ENCODE measurements around the gene MN1.
A peak's percentile ranks its signal among the peaks of the same experiment; 100 is the strongest.

MN1 gene

GRCh38 chr22:27755521-27756211, 45.9 kb downstream of the MN1 start:
- H3K4me3 ChIP-seq (ENCODE audit: low read length), result no peak overlapping the region
- no peak for DNase-seq (ENCODE audit: low read depth)
- no peak for TF ChIP-seq CTCF (IDR thresholded peaks at IDR 0.05; ENCODE audit: insufficient read depth, low read depth, low read length, missing control alignments)

- TF ChIP-seq CTCF (IDR thresholded peaks at IDR 0.05; ENCODE audit: insufficient read depth, low read depth, low read length, missing control alignments), result no peak
Measured at GRCh38 chr22:27754888-27755480, 46.6 kb downstream of the MN1 start.

GRCh38 chr22:27754247-27754887, 47.2 kb downstream of the MN1 start:
- DNase-seq (ENCODE audit: low read depth), result peak; percentile 96
- TF ChIP-seq CTCF (IDR thresholded peaks at IDR 0.05; ENCODE audit: insufficient read depth, low read depth, low read length, missing control alignments), result no peak
- H3K4me3 ChIP-seq (ENCODE audit: low read length), result no peak overlapping the region

More at GRCh38 chr22:27754888-27755480, 46.6 kb downstream of the MN1 start:
- H3K4me3 ChIP-seq (ENCODE audit: low read length), result no peak overlapping the region
- no peak for DNase-seq (ENCODE audit: low read depth)

- DNase-seq (ENCODE audit: low read depth), result peak; percentile 98
- no peak for TF ChIP-seq CTCF (IDR thresholded peaks at IDR 0.05; ENCODE audit: insufficient read depth, low read depth, low read length, missing control alignments)
- no peak overlapping the region for H3K4me3 ChIP-seq (ENCODE audit: low read length)
Measured at GRCh38 chr22:27752771-27753170, 48.8 kb downstream of the MN1 start.

GRCh38 chr22:27752141-27752540, 49.4 kb downstream of the MN1 start:
- no peak overlapping the region for H3K4me3 ChIP-seq (ENCODE audit: low read length)

More at GRCh38 chr22:27752141-27752540, 49.4 kb downstream of the MN1 start:
- TF ChIP-seq CTCF (IDR thresholded peaks at IDR 0.05; ENCODE audit: insufficient read depth, low read depth, low read length, missing control alignments), result no peak
- no peak for DNase-seq (ENCODE audit: low read depth)

All from epithelial cell of esophagus (primary cell).